ENCODE results near the gene KLHDC1. TPM values are rescaled to one million over a fixed set of nuclear protein-coding genes. Genes with fewer than 3 reads are reported as not detected.

Gene KLHDC1
- total and polyA plus RNA-seq, 2 donors (not counting 1 experiment from before 2014, with no cell fraction given), result 3.0 to 11.7 TPM

DNA sequence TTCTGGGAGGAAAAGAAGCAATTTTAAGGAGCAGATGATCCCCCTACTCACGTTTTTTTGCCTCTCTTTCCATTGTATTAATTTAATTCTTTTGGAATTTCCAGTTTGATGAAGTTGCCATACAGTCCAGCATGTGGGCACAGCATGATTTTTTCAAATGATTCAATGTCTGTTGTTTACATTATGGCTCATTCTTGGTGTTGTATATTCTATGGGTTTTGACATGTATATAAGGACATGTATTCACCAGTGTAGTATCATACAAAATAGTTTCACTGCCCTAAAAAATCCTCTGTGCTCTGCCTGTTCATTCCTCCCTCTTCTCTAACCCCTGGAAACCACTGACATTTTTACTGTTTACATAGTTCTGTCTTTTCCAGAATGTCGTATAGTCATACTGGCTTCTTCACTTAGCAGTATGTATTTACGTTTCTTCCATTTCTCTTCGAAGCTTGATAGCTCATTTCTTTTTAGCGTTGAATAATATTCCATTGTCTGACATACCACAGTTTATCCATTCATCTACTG is 61.7 kb downstream of the KLHDC1 start:
- Histone ChIP-seq H3K9me3 (ENCODE audit: control extremely low read depth in 1 of 3, control insufficient read depth in 2 of 3, insufficient read depth in 1 of 3, low read length in 2 of 3) (no peaks in the 10 kb centered on the region), H3K27ac (ENCODE audit: low read length in 2 of 2) (no peak overlapping the region), H3K4me2 (replicated peaks; ENCODE audit: low read depth, low read length, poor library complexity, severe bottlenecking) (no peak overlapping the region), H4K20me1 (ENCODE audit: control insufficient read depth, insufficient read depth, low read length, poor library complexity, severe bottlenecking) (no peaks in the 10 kb centered on the region), H3K36me3 (replicated peaks in 1 of 2; ENCODE audit: control extremely low read depth in 1 of 2, control insufficient read depth in 1 of 2, extremely low read depth in 1 of 2, insufficient read depth in 2 of 2, low read length in 1 of 2) (no peaks in the 10 kb centered on the region), H3K4me1 (ENCODE audit: control insufficient read depth in 2 of 2, insufficient read depth in 2 of 2, low read length in 2 of 2) (no peaks in the 10 kb centered on the region), H3K79me2 (ENCODE audit: control insufficient read depth, insufficient read depth, low read length) (no peaks in the 10 kb centered on the region), H3K9ac (ENCODE audit: low read length) (no peak overlapping the region), H3K27me3 (replicated peaks in 1 of 4; ENCODE audit: control extremely low read depth in 1 of 4, control insufficient read depth in 3 of 4, insufficient read depth in 4 of 4, low read length in 3 of 4) (no peaks in the 10 kb centered on the region), H3K4me3 (ENCODE audit: control extremely low read depth in 1 of 5, extremely low read depth in 1 of 5, insufficient read depth in 1 of 5, low read depth in 2 of 5, low read length in 4 of 5) (no peak overlapping the region), H2AFZ (ENCODE audit: insufficient read depth, low read depth, low read length, poor library complexity, severe bottlenecking) (no peak overlapping the region)
- ATAC-seq (ENCODE audit: low read depth) (no peak), DNase-seq (no peak)
- no peaks in the 10 kb centered on the region for H3K4me1 Mint-ChIP-seq
- TF ChIP-seq, protein P1, sequence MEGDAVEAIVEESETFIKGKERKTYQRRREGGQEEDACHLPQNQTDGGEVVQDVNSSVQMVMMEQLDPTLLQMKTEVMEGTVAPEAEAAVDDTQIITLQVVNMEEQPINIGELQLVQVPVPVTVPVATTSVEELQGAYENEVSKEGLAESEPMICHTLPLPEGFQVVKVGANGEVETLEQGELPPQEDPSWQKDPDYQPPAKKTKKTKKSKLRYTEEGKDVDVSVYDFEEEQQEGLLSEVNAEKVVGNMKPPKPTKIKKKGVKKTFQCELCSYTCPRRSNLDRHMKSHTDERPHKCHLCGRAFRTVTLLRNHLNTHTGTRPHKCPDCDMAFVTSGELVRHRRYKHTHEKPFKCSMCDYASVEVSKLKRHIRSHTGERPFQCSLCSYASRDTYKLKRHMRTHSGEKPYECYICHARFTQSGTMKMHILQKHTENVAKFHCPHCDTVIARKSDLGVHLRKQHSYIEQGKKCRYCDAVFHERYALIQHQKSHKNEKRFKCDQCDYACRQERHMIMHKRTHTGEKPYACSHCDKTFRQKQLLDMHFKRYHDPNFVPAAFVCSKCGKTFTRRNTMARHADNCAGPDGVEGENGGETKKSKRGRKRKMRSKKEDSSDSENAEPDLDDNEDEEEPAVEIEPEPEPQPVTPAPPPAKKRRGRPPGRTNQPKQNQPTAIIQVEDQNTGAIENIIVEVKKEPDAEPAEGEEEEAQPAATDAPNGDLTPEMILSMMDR (IDR thresholded peaks at IDR 0.05), result no peak
- no peak for TF ChIP-seq EZH2 (IDR thresholded peaks at IDR 0.05; ENCODE audit: borderline replicate concordance, insufficient read depth, low read depth, low read length, poor library complexity, severe bottlenecking)
- no peak overlapping the region for H3K27ac Mint-ChIP-seq
- whole genome bisulfite sequencing (ENCODE audit: insufficient coverage), result 100% methylated on average over 1 of the region's 5 CpGs
- intact Hi-C loops (cut with micrococcal nuclease), result no loop called here
- no peaks in the 10 kb centered on the region for H3K27me3 Mint-ChIP-seq
- ChIA-PET POLR2A (no interaction called here), CTCF (no interaction called here)
- no peak overlapping the region for H3K4me3 Mint-ChIP-seq
- H3K9me3 Mint-ChIP-seq (ENCODE audit: insufficient read depth), result peaks cover 3% of the 10 kb centered on the region

DNA sequence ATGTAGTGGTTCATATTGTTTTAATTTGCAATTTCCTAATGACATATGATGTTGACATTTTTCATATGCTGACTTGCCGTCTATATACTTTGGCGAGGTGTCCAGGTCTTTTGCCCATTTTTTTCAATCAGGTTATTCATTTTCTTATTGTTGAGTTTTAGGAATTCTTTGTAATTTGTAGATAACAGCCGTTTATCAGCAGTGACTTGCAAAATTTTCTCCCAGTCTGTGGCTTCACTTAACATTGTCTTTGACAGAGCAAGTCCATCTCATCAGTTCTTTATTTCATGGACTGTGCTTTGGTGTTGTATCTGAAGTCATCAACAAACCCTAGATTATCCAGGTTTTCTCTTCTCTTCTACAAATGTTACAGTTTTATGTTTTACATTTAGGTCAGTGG is 62.5 kb downstream of the KLHDC1 start:
- ChIA-PET CTCF (no interaction called here), POLR2A (no interaction called here)
- Mint-ChIP-seq H3K4me1 (no peaks in the 10 kb centered on the region), H3K27me3 (no peaks in the 10 kb centered on the region), H3K27ac (no peak overlapping the region), H3K4me3 (no peak overlapping the region), H3K9me3 (ENCODE audit: insufficient read depth) (peaks cover 3% of the 10 kb centered on the region)
- Histone ChIP-seq H2AFZ (ENCODE audit: insufficient read depth, low read depth, low read length, poor library complexity, severe bottlenecking) (no peak overlapping the region), H3K27ac (ENCODE audit: low read length in 2 of 2) (no peak overlapping the region), H3K9me3 (ENCODE audit: control extremely low read depth in 1 of 3, control insufficient read depth in 2 of 3, insufficient read depth in 1 of 3, low read length in 2 of 3) (no peaks in the 10 kb centered on the region), H3K4me3 (ENCODE audit: control extremely low read depth in 1 of 5, extremely low read depth in 1 of 5, insufficient read depth in 1 of 5, low read depth in 2 of 5, low read length in 4 of 5) (no peak overlapping the region), H3K27me3 (replicated peaks in 1 of 4; ENCODE audit: control extremely low read depth in 1 of 4, control insufficient read depth in 3 of 4, insufficient read depth in 4 of 4, low read length in 3 of 4) (no peaks in the 10 kb centered on the region), H3K9ac (ENCODE audit: low read length) (no peak overlapping the region), H3K79me2 (ENCODE audit: control insufficient read depth, insufficient read depth, low read length) (no peaks in the 10 kb centered on the region), H3K4me1 (ENCODE audit: control insufficient read depth in 2 of 2, insufficient read depth in 2 of 2, low read length in 2 of 2) (no peaks in the 10 kb centered on the region), H3K4me2 (replicated peaks; ENCODE audit: low read depth, low read length, poor library complexity, severe bottlenecking) (no peak overlapping the region), H3K36me3 (replicated peaks in 1 of 2; ENCODE audit: control extremely low read depth in 1 of 2, control insufficient read depth in 1 of 2, extremely low read depth in 1 of 2, insufficient read depth in 2 of 2, low read length in 1 of 2) (no peaks in the 10 kb centered on the region), H4K20me1 (ENCODE audit: control insufficient read depth, insufficient read depth, low read length, poor library complexity, severe bottlenecking) (no peaks in the 10 kb centered on the region)
- intact Hi-C loops (cut with micrococcal nuclease), result no loop called here
- no peak for DNase-seq
- ATAC-seq (ENCODE audit: low read depth), result no peak
- no CpG with 5 or more reads among the region's 3 CpGs for WGBS (ENCODE audit: insufficient coverage)
- TF ChIP-seq, protein P1 (IDR thresholded peaks at IDR 0.05), result no peak
- TF ChIP-seq EZH2 (IDR thresholded peaks at IDR 0.05; ENCODE audit: borderline replicate concordance, insufficient read depth, low read depth, low read length, poor library complexity, severe bottlenecking), result no peak
